Limb (tissue), 2 donors: ENCODE data around the gene DAAM1.

Experiments
- DNase-seq, 2 donors: peaks; one replicate each; pipeline ENCODE4 v3.0.0-alpha.2; 2016; ENCODE audit errors: extremely low spot score in 2 of 2

DAAM1 gene

DNA sequence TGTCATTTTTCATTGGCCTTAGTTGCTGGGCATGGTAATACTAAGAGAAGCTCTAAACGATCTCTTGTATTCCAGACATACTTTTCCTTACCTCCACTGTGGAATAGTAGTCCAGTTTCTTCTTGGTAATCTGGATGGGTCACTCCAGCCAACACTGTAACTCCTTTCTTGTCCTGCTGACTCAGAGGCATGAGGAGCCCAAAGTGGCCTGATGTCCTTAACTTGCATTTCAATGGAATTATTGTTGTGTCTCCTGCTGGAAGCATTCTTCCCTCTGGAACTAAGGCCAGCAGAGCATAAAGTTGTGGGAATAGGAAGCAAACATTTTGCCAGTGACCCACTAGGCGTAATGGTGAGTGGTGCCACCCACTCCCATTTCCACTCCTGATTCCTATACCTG lies 33.1 kb downstream of the DAAM1 start:
- DNase-seq, result no peak

DNA sequence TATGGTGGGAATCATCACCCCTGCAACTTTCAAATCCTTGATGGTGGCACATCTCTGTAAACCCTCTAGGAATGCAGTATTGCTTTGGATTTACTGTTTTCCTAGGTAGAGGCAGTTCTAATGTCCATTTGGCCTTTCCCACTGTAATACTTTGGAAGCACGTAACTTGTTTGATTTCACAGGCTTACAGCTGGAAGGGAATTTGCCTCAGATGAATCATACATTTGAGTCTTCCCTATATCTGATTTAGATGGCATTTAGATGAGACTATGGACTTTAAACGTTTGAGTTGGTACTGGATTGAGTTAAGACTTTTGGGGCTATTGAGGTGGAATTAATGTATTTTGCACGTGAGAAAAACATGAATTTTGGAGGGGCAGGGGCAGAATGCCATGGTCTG lies 35.9 kb downstream of the DAAM1 start:
- DNase-seq, result no peak

DNA sequence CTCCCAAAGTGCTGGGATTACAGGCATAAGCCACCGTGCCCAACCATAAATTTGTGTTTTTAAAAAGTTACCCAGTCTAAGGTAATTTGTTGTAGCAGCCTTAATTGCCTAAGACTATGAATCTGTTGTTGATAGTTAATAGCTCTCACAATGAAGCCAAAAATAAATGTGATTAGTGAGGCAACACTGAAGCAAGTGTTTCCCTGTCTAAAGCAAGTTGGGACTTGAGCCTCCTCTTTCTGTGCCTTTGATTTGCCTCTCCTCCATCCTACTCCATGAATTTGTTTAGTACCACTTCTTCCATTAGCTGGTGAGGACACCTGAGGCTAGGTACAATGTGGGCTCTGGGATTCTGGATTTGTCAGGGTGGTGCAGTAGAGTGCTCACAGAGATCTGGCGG lies 36.8 kb downstream of the DAAM1 start:
- no peak for DNase-seq

DNA sequence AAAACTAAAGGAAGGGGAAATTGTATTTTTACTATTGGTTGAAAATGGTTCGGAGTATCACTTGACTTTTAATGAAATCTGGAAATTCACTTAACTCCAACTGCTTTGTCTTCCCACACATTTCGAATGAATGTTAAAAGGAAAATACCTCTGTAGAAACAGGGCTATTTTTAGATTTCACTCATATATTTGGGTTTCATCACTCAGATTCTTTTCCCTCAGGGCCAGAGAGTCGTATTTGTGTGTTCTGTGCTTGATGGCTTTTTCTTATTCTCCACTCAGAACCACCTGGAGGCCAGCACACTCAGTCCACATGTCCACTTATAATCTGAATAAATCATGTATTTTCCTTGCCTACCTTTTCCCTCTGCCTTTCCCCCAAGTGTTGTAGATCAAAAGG lies 40.0 kb downstream of the DAAM1 start:
- peak in 1 of 2 donors; percentile 58 for DNase-seq

- DNase-seq, result no peak
These were observed 41.4 kb downstream of the DAAM1 start for GRCh38 chr14:59229653-59230406.

- DNase-seq, result no peak
These were observed 47.7 kb downstream of the DAAM1 start for GRCh38 chr14:59236195-59236594.

DNA sequence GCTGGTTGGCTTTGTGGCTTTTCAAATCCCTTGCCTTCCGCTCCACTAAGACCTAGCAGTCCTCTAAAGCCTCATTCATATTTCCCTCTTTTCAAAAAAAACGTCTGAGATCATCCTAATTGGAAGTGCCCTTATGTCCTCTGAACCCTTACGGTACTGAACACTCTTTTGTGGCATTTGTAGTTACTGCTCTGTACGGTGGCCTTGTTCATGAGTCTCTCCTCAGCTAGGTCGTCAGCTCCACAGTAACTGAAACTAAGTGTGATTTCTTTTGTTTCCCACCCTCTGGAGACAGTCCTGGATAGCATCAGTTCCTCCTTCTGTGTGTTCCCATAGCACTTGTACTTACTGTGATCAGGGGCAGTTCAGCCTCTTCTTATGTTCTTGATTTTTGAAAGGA lies 49.7 kb downstream of the DAAM1 start:
- DNase-seq, result no peak

DNA sequence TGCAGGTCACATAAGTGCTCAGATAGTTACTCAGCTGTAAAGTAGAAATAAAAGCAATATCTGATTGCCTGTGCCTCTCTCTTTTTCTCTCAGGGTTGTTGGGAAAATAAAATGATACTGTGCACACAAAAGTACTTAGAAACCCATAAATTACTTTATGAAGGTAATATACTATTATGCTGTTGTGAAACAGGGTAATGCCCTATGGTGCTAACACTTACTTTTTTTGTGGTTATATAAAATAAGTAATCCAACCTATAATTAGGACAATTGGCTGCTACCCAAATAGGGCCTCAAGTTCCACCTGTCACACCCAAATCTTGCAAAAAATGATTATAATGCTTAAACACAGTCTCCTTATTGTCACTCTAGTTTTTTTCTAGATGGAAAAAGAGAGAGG lies 50.6 kb downstream of the DAAM1 start:
- DNase-seq, result no peak

- no peak for DNase-seq
These were observed 51.9 kb downstream of the DAAM1 start for GRCh38 chr14:59240356-59240755.

GRCh38 chr14:59241121-59241520 lies 52.7 kb downstream of the DAAM1 start:
- DNase-seq, result no peak

DNA sequence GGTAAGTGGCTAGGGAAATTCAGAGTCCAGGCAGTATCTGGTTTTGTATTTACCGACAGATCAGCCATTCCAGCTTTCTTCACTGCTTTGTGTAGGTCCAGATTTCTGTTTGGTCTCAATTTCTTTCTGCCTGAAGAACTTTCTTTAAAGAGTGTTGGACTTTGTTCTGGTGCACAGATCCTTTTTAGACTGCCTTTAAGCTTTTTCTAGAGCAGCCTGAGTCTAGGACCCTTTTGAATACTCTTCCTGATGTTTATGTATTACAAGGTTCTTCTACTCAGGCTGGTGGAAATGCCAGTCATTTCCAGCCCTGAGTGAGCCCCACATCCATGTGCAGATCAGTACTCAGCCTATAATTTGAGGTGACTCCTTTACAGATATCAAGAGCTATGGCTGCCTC lies 54.7 kb downstream of the DAAM1 start:
- no peak for DNase-seq

GRCh38 chr14:59244581-59244980 lies 56.1 kb downstream of the DAAM1 start:
- DNase-seq, result no peak

- DNase-seq, result no peak
These were observed 57.4 kb downstream of the DAAM1 start for GRCh38 chr14:59245809-59246295.

GRCh38 chr14:59246566-59246965 lies 58.1 kb downstream of the DAAM1 start:
- DNase-seq, result no peak

DNA sequence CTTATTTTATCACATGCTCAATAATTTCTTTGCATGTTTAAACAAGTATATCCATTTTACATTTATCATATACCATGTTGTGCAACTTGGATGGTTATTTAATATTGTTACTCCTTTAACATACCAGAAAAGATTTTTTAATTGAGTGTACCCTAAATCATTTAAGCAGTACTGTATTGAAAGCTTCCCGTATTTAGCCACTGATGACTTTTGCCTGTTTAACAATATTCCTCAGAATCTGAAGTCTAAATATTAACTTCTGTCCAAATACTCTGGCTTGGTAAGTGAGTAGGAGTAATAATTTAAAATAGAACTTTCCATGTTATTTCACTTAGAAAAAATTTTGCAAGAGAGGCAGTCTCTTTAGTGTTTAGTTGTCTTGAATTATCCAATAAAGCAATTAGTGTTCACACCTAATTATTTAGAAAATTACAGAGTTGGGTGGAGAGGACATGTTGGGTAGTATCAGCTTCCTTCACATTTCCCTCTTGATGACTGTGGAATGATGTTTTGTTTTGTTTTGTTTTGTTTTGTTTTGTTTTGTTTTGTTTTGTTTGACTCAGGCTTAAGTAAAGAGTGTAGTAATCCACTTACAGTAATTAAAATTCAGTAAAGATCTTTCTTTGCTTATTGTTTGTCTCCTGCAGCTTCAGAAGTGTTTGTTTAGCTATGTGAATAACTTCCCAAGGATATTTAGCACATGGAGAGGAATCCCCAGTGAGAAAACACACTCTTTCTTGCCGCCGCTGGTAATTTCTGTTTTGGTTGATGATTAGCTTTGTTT lies 59.5 kb downstream of the DAAM1 start:
- no peak for DNase-seq

GRCh38 chr14:59249029-59249428 lies 60.6 kb downstream of the DAAM1 start:
- no peak for DNase-seq

DNA sequence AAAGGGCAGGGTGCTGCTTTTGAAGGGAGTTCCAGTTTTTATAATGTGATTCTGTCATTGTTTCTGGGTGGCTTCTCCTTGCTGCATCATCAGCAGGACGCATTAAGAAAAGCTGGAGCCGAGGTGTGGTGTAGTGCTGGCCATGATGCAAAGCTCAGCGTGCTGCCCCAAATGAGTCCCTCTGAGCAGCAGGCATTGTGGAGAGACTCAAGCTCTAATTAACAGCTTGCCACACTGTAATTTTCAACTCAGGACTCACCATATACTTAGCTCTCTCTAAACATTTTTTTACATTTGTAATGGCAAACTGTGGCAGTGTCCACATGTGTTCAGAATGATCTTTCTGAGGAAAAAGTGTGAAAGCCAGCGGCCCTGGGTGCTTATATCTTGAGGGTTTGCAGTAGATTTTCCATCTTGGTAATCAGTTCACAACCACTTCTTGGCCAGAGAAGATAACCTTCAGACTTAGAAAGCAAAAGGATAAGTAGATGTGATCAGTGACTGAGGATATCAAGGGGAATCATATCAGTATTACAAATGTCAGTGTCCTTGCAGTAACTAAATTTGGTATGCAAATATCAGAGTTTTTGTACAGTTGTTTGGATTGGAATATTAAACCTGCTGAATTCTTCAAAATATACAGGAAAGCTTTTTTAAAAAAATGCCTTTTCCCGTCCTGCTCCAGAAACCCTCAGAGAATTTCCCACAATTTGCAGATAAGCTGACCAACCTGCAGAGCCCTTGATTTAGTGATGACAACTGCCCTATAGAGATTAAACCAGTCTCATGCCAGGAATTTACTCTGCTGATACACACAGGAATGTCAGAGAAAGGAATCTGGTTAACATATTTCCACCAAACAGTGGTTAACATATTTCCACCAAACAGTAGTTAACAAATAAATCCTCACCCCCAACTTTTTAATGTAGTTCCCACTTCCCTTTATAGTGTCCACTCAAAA lies 63.6 kb downstream of the DAAM1 start:
- DNase-seq, result no peak

DNA sequence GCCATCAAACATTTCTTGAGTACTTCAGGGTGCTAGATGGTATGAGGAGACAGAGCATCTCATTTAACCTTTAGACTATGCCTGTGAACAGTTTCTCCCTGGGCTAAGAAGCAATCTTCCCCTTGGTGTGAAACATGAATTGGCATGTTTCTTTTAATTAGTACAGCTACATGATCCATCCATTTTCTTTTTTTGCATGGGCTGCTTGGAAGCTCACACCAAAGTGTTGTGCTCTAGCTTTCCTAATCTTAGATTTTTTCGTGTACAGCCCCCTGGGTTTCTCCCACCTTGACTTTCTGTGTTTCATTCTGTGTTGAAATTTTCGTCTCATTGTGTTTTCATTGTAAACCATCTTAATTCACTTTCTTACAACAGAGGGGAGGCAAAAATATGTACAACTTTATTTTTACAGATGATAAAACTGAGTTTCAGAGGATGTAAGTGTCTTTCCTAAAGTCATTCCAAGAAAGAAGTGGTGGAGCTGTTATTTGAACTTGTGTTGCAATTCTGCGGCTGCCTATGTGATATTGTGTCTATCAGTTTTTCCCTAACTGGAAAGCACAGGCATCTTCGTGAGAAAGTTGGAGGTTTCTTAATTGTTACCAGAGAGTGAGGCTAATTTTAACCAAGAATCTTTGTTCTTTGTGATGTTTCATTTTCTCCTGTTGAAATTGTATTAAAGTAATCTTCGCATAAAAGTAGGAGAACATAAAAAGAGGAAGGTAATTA lies 64.5 kb downstream of the DAAM1 start:
- no peak for DNase-seq

GRCh38 chr14:59253527-59253926 lies 65.1 kb downstream of the DAAM1 start:
- DNase-seq, result no peak

- peak; percentile 42 to 64 for DNase-seq
These were observed 65.9 kb downstream of the DAAM1 start for GRCh38 chr14:59254146-59254910.
